HCT116 (cell line): ENCODE results near the gene TENT5A. TPM values are rescaled to one million over a fixed set of nuclear protein-coding genes. Genes with fewer than 3 reads are reported as not detected.

Experiments
- ATAC-seq: fragments of 200-7000 bp; cut with Tn5 transposase; 2 replicates; pipeline ENCODE4 v1.9.1; 2020; ENCODE audit warnings: mild to moderate bottlenecking, moderate library complexity
- BruUV-seq: library from RNA; stranded (reverse); fragments of 400-500 nt; replicated peaks from 2 replicates; lab custom pipeline; 2021; lab: Mats Ljungman, UMichigan
- CTCF ChIA-PET: fragments of 300-600 bp; sonication (Branson Sonifier 250); formaldehyde crosslinking; loops from one replicate; lab custom pipeline; 2021; ENCODE audit warnings: antibody characterized with exemption; lab: Charles Lee
- POLR2A ChIA-PET: fragments of 300-600, 350-600 bp; sonication (Branson Sonifier 250); formaldehyde crosslinking; loops from one replicate; lab custom pipeline; 2021; ENCODE audit warnings: antibody characterized with exemption; lab: Charles Lee
- RAD21 ChIA-PET, 2 experiments: fragments of 300-600 bp; sonication (Branson Sonifier 250); formaldehyde crosslinking; loops; one replicate each; lab custom pipeline; 2023; ENCODE audit warnings: low total read pairs in 2 of 2; ENCODE audit not compliant: uncharacterized antibody in 2 of 2, unreplicated experiment in 2 of 2, low non-redundant PET in 1 of 2; lab: Charles Lee
- DNase-seq: peaks from one replicate; pipeline ENCODE4 v3.0.0-alpha.2; 2010; ENCODE audit warnings: low read depth, low spot score
- H2AFZ ChIP-seq: fragments of 200-600 bp; shearing (Covaris generic), sonication (generic); 2 replicates; pipeline ENCODE4 v1.6.1; 2017; ENCODE audit warnings: low read depth, mixed run types, mixed read lengths, antibody characterized with exemption, low read length; ENCODE audit not compliant: poor library complexity, severe bottlenecking
- H3K27ac ChIP-seq: 2 replicates; pipeline ENCODE4 v1.5.1; 2012; ENCODE audit warnings: low read depth, low read length
- H3K27me3 ChIP-seq: fragments of 200-600 bp; sonication (generic); 2 replicates; pipeline ENCODE4 v1.6.1; 2016; ENCODE audit warnings: mixed run types, low read length, mixed read lengths; ENCODE audit not compliant: insufficient read depth
- H3K36me3 ChIP-seq, 2 experiments: fragments of 200-500 bp in 1 of 2; fragments of 200-600 bp in 1 of 2; sonication (Bioruptor generic) in 1 of 2; sonication (generic) in 1 of 2; 2 replicates each; pipeline versions ENCODE4 v1.5.1 to v1.6.1; 2014 to 2016; ENCODE audit warnings: low read length in 2 of 2, inconsistent platforms in 1 of 2, mixed read lengths in 1 of 2, mixed run types in 1 of 2; ENCODE audit not compliant: insufficient read depth in 2 of 2, control insufficient read depth in 1 of 2
- H3K4me1 ChIP-seq, 2 experiments: fragments of 200-600 bp in 1 of 2; sonication (generic) in 1 of 2; 2 replicates each; pipeline versions ENCODE4 v1.5.1 to v1.6.1; 2012 to 2017; ENCODE audit warnings: low read length in 2 of 2, inconsistent platforms in 1 of 2, mild to moderate bottlenecking in 1 of 2, mixed read lengths in 1 of 2, mixed run types in 1 of 2, moderate library complexity in 1 of 2; ENCODE audit not compliant: insufficient read depth in 2 of 2, control insufficient read depth in 1 of 2
- H3K4me2 ChIP-seq: fragments of 200-600 bp; sonication (generic); 2 replicates; pipeline ENCODE4 v1.6.1; 2017; ENCODE audit warnings: mixed run types, low read length, mixed read lengths
- H3K4me3 ChIP-seq, 2 experiments: fragments of 200-600 bp in 1 of 2; sonication (generic) in 1 of 2; replicated peaks in 1 of 2; 2 replicates each; pipeline ENCODE4 v1.5.1; 2011 to 2016; ENCODE audit warnings: low read length in 2 of 2, control low read depth in 1 of 2, low read depth in 1 of 2, mild to moderate bottlenecking in 1 of 2, mixed read lengths in 1 of 2, mixed run types in 1 of 2
- H3K79me2 ChIP-seq: fragments of 200-600 bp; sonication (generic); 2 replicates; pipeline ENCODE4 v1.6.1; 2017; ENCODE audit warnings: mild to moderate bottlenecking, mixed run types, low read length, moderate library complexity, mixed read lengths; ENCODE audit not compliant: insufficient read depth
- H3K9ac ChIP-seq: fragments of 200-600 bp; sonication (generic); 2 replicates; pipeline ENCODE4 v1.6.1; 2016; ENCODE audit warnings: low read length, mixed read lengths
- H3K9me2 ChIP-seq: fragments of 200-600 bp; sonication (generic), shearing (Covaris generic); 2 replicates; pipeline ENCODE4 v1.6.1; 2017; ENCODE audit warnings: mixed run types, mild to moderate bottlenecking, moderate library complexity; ENCODE audit not compliant: insufficient read depth
- H3K9me3 ChIP-seq, 2 experiments: fragments of 200-500 bp in 1 of 2; fragments of 200-600 bp in 1 of 2; sonication (Bioruptor generic) in 1 of 2; sonication (generic) in 1 of 2; 2 replicates each; pipeline ENCODE4 v1.6.1; 2014 to 2017; ENCODE audit warnings: low read length in 2 of 2, mixed read lengths in 2 of 2, inconsistent platforms in 1 of 2, low read depth in 1 of 2, mild to moderate bottlenecking in 1 of 2, mixed run types in 1 of 2, moderate library complexity in 1 of 2; ENCODE audit not compliant: control insufficient read depth in 1 of 2, insufficient read depth in 1 of 2
- H4K20me1 ChIP-seq: fragments of 200-600 bp; sonication (generic), shearing (Covaris generic); 2 replicates; pipeline ENCODE4 v1.6.1; 2017; ENCODE audit warnings: mixed run types, mild to moderate bottlenecking, moderate library complexity; ENCODE audit not compliant: insufficient read depth
- CEBPB ChIP-seq: IDR thresholded peaks from 2 replicates; pipeline ENCODE4 v1.6.1; 2012; ENCODE audit warnings: low read depth
- FOSL1 ChIP-seq: IDR thresholded peaks from 2 replicates; pipeline ENCODE4 v1.6.1; 2012; ENCODE audit warnings: low read depth
- SP1 ChIP-seq: IDR thresholded peaks from 2 replicates; pipeline ENCODE4 v1.6.1; 2012; ENCODE audit warnings: low read depth
- ZFX ChIP-seq: fragments of 450-650 bp; IDR thresholded peaks from 2 replicates; pipeline ENCODE4 v1.6.1; 2017
- intact Hi-C: fragments of 100-400 bp; cut with micrococcal nuclease; formaldehyde crosslinking; loops from 2 replicates; pipeline ENCODE4 v1.10.0; 2022
- total RNA-seq: library from RNA; stranded (reverse); gene quantifications from one replicate; pipeline ENCODE4 v1.2.1, GENCODE V29; 2021; ENCODE audit not compliant: unreplicated experiment
- TF ChIP-seq, protein P1 (sequence below): IDR thresholded peaks from 2 replicates; pipeline ENCODE4 v1.6.1; 2012

TENT5A gene
- total RNA-seq, 1 experiment from 2014 or later, result 11.2 TPM

DNA sequence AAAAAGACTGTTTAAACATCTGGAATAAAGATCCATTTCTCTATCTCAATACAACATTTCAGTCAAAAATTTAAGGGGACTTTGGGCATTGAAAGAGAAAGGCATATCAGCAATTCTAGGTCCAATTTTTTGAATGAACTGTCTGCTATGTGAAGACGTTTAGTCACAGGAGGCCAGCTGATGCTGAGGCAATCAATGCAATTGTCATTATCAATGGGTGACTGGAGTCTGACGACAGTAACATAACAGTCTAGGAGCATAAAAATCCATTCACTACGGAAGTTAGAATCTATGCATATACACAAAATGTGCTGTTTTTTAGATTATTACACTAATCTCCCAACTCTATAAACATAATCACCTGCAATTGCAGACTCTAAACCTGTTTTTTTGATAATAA lies 37.8 kb downstream of the TENT5A start:
- no peak overlapping the region for H2AFZ ChIP-seq
- no peaks in the 10 kb centered on the region for H3K4me1 ChIP-seq
- DNase-seq (no peak), ATAC-seq (no peak)
- no peaks in the 10 kb centered on the region for H3K9me3 ChIP-seq
- H3K27me3 ChIP-seq, result no peaks in the 10 kb centered on the region
- H3K9me2 ChIP-seq, result no peaks in the 10 kb centered on the region
- H3K4me3 ChIP-seq, result no peak overlapping the region
- H3K9ac ChIP-seq, result no peak overlapping the region
- intact Hi-C loops, result no loop called here
- H4K20me1 ChIP-seq, result no peaks in the 10 kb centered on the region
- ChIA-PET RAD21 (no interaction called here), POLR2A (no interaction called here), CTCF (no interaction called here)
- no peaks in the 10 kb centered on the region for H3K79me2 ChIP-seq
- H3K4me2 ChIP-seq, result no peak overlapping the region
- H3K36me3 ChIP-seq, result no peaks in the 10 kb centered on the region
- H3K27ac ChIP-seq, result no peak overlapping the region
- BruUV-seq, result no TSS peak
- TF ChIP-seq SP1 (no peak), CEBPB (no peak), FOSL1 (no peak)
- TF ChIP-seq, protein P1, sequence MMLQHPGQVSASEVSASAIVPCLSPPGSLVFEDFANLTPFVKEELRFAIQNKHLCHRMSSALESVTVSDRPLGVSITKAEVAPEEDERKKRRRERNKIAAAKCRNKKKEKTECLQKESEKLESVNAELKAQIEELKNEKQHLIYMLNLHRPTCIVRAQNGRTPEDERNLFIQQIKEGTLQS, result no peak

DNA sequence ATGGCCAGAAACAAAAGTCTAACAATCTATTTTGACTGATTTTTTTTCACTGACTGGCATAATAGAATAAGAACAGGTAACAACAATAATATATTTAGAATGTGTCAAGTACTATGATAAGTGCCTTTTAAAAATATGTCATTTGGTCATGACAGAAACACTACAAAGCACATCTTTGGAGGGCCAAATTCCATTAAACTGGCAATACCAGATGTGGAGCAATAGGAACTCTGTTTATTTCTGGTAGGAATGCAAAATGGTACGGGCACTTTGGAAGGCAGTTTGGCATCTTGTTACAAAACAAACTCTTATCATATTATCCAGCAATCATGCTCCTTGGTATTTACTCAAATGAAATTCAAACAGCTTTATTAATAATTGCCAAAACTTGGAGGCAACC lies 39.3 kb downstream of the TENT5A start:
- no peak for TF ChIP-seq ZFX
- Histone ChIP-seq H3K4me3 (no peak overlapping the region), H3K36me3 (no peaks in the 10 kb centered on the region), H3K4me1 (no peaks in the 10 kb centered on the region), H3K27me3 (no peaks in the 10 kb centered on the region), H3K27ac (no peak overlapping the region), H3K9me3 (no peaks in the 10 kb centered on the region), H2AFZ (no peak overlapping the region), H3K9me2 (no peaks in the 10 kb centered on the region), H3K4me2 (no peak overlapping the region), H4K20me1 (no peaks in the 10 kb centered on the region), H3K79me2 (no peaks in the 10 kb centered on the region), H3K9ac (no peak overlapping the region)
- intact Hi-C loops, result no loop called here
- ATAC-seq (no peak), DNase-seq (no peak)
- POLR2A ChIA-PET, result no interaction called here
- RAD21 ChIA-PET, result no interaction called here
- CTCF ChIA-PET, result no interaction called here
- BruUV-seq, result no TSS peak
